ENCODE data around the gene ANXA4.
A peak's percentile ranks its signal among the peaks of the same experiment; 100 is the strongest.

ANXA4 gene

GRCh38 chr2:69831354-69831905 lies 89.5 kb downstream of the ANXA4 start:
- Histone ChIP-seq H3K27me3 (ENCODE audit: control insufficient read depth in 5 of 5, insufficient read depth in 4 of 5, low read length in 5 of 5) (no peaks in the 10 kb centered on the region), H3K4me3 (ENCODE audit: low read depth in 1 of 5, low read length in 5 of 5) (no peak overlapping the region), H3K9ac (ENCODE audit: low read length in 5 of 5) (no peak overlapping the region), H3K36me3 (ENCODE audit: control insufficient read depth in 5 of 5, insufficient read depth in 5 of 5, low read length in 5 of 5) (no peaks in the 10 kb centered on the region), H3K9me3 (ENCODE audit: control insufficient read depth in 5 of 5, low read length in 5 of 5) (no peaks in the 10 kb centered on the region), H3K4me1 (ENCODE audit: control insufficient read depth in 5 of 5, insufficient read depth in 5 of 5, low read length in 5 of 5) (peaks cover 0 to 42% (median 29%) of the 10 kb centered on the region in 5 donors), H3K27ac (ENCODE audit: low read depth, low read length) (no peak overlapping the region)

- H3K36me3 ChIP-seq (ENCODE audit: control insufficient read depth in 5 of 5, insufficient read depth in 5 of 5, low read length in 5 of 5): no peaks in the 10 kb centered on the region
- no peak overlapping the region for H3K9ac ChIP-seq (ENCODE audit: low read length in 5 of 5)
- H3K27me3 ChIP-seq (ENCODE audit: control insufficient read depth in 5 of 5, insufficient read depth in 4 of 5, low read length in 5 of 5): no peaks in the 10 kb centered on the region
- H3K4me3 ChIP-seq (ENCODE audit: low read depth in 1 of 5, low read length in 5 of 5): no peak overlapping the region
- no peaks in the 10 kb centered on the region for H3K9me3 ChIP-seq (ENCODE audit: control insufficient read depth in 5 of 5, low read length in 5 of 5)
- peaks cover 0 to 33% (median 24%) of the 10 kb centered on the region in 5 donors for H3K4me1 ChIP-seq (ENCODE audit: control insufficient read depth in 5 of 5, insufficient read depth in 5 of 5, low read length in 5 of 5)
- H3K27ac ChIP-seq (ENCODE audit: low read depth, low read length): no peak overlapping the region
These were observed 91.8 kb downstream of the ANXA4 start for GRCh38 chr2:69833752-69834151.

GRCh38 chr2:69835666-69836065 lies 93.7 kb downstream of the ANXA4 start:
- Histone ChIP-seq H3K4me3 (ENCODE audit: low read depth in 1 of 5, low read length in 5 of 5) (no peak overlapping the region), H3K4me1 (ENCODE audit: control insufficient read depth in 5 of 5, insufficient read depth in 5 of 5, low read length in 5 of 5) (peaks cover 0 to 16% (median 9%) of the 10 kb centered on the region in 5 donors), H3K9ac (ENCODE audit: low read length in 5 of 5) (no peak overlapping the region), H3K27ac (ENCODE audit: low read depth, low read length) (no peak overlapping the region), H3K36me3 (ENCODE audit: control insufficient read depth in 5 of 5, insufficient read depth in 5 of 5, low read length in 5 of 5) (peaks cover 0 to 4% (median 2%) of the 10 kb centered on the region in 5 donors), H3K27me3 (ENCODE audit: control insufficient read depth in 5 of 5, insufficient read depth in 4 of 5, low read length in 5 of 5) (no peaks in the 10 kb centered on the region), H3K9me3 (ENCODE audit: control insufficient read depth in 5 of 5, low read length in 5 of 5) (no peaks in the 10 kb centered on the region)

GRCh38 chr2:69836316-69836715 lies 94.4 kb downstream of the ANXA4 start:
- H3K36me3 ChIP-seq (ENCODE audit: control insufficient read depth in 5 of 5, insufficient read depth in 5 of 5, low read length in 5 of 5): peaks cover 0 to 6% (median 3%) of the 10 kb centered on the region in 5 donors
- no peak overlapping the region for H3K9ac ChIP-seq (ENCODE audit: low read length in 5 of 5)
- peaks cover 0 to 10% (median 2%) of the 10 kb centered on the region in 5 donors for H3K4me1 ChIP-seq (ENCODE audit: control insufficient read depth in 5 of 5, insufficient read depth in 5 of 5, low read length in 5 of 5)
- H3K27me3 ChIP-seq (ENCODE audit: control insufficient read depth in 5 of 5, insufficient read depth in 4 of 5, low read length in 5 of 5): no peaks in the 10 kb centered on the region
- no peak overlapping the region for H3K27ac ChIP-seq (ENCODE audit: low read depth, low read length)
- H3K4me3 ChIP-seq (ENCODE audit: low read depth in 1 of 5, low read length in 5 of 5): no peak overlapping the region
- no peaks in the 10 kb centered on the region for H3K9me3 ChIP-seq (ENCODE audit: control insufficient read depth in 5 of 5, low read length in 5 of 5)

- peaks cover 0 to 10% (median 6%) of the 10 kb centered on the region in 5 donors for H3K36me3 ChIP-seq (ENCODE audit: control insufficient read depth in 5 of 5, insufficient read depth in 5 of 5, low read length in 5 of 5)
- no peak overlapping the region for H3K9ac ChIP-seq (ENCODE audit: low read length in 5 of 5)
- no peak overlapping the region for H3K27ac ChIP-seq (ENCODE audit: low read depth, low read length)
- no peaks in the 10 kb centered on the region for H3K9me3 ChIP-seq (ENCODE audit: control insufficient read depth in 5 of 5, low read length in 5 of 5)
- no peak overlapping the region for H3K4me3 ChIP-seq (ENCODE audit: low read depth in 1 of 5, low read length in 5 of 5)
- no peaks in the 10 kb centered on the region for H3K4me1 ChIP-seq (ENCODE audit: control insufficient read depth in 5 of 5, insufficient read depth in 5 of 5, low read length in 5 of 5)
- no peaks in the 10 kb centered on the region for H3K27me3 ChIP-seq (ENCODE audit: control insufficient read depth in 5 of 5, insufficient read depth in 4 of 5, low read length in 5 of 5)
These were observed 95.6 kb downstream of the ANXA4 start for GRCh38 chr2:69837533-69837932.

GRCh38 chr2:69843993-69844392 lies 102.1 kb downstream of the ANXA4 start:
- Histone ChIP-seq H3K27me3 (ENCODE audit: control insufficient read depth in 5 of 5, insufficient read depth in 4 of 5, low read length in 5 of 5) (no peaks in the 10 kb centered on the region), H3K9me3 (ENCODE audit: control insufficient read depth in 5 of 5, low read length in 5 of 5) (no peaks in the 10 kb centered on the region), H3K4me3 (ENCODE audit: low read depth in 1 of 5, low read length in 5 of 5) (no peak overlapping the region), H3K9ac (ENCODE audit: low read length in 5 of 5) (no peak overlapping the region), H3K27ac (ENCODE audit: low read depth, low read length) (no peak overlapping the region), H3K36me3 (ENCODE audit: control insufficient read depth in 5 of 5, insufficient read depth in 5 of 5, low read length in 5 of 5) (peaks cover 10 to 30% (median 17%) of the 10 kb centered on the region in 5 donors), H3K4me1 (ENCODE audit: control insufficient read depth in 5 of 5, insufficient read depth in 5 of 5, low read length in 5 of 5) (peaks cover 0 to 10% (median 0%) of the 10 kb centered on the region in 5 donors)

GRCh38 chr2:69844560-69844959 lies 102.6 kb downstream of the ANXA4 start:
- Histone ChIP-seq H3K4me3 (ENCODE audit: low read depth in 1 of 5, low read length in 5 of 5) (no peak overlapping the region), H3K9me3 (ENCODE audit: control insufficient read depth in 5 of 5, low read length in 5 of 5) (no peaks in the 10 kb centered on the region), H3K27me3 (ENCODE audit: control insufficient read depth in 5 of 5, insufficient read depth in 4 of 5, low read length in 5 of 5) (no peaks in the 10 kb centered on the region), H3K9ac (ENCODE audit: low read length in 5 of 5) (no peak overlapping the region), H3K4me1 (ENCODE audit: control insufficient read depth in 5 of 5, insufficient read depth in 5 of 5, low read length in 5 of 5) (peaks cover 0 to 10% (median 0%) of the 10 kb centered on the region in 5 donors), H3K27ac (ENCODE audit: low read depth, low read length) (no peak overlapping the region), H3K36me3 (ENCODE audit: control insufficient read depth in 5 of 5, insufficient read depth in 5 of 5, low read length in 5 of 5) (peaks cover 10 to 34% (median 17%) of the 10 kb centered on the region in 5 donors)

- Histone ChIP-seq H3K9me3 (ENCODE audit: control insufficient read depth in 5 of 5, low read length in 5 of 5) (no peaks in the 10 kb centered on the region), H3K27me3 (ENCODE audit: control insufficient read depth in 5 of 5, insufficient read depth in 4 of 5, low read length in 5 of 5) (no peaks in the 10 kb centered on the region), H3K36me3 (ENCODE audit: control insufficient read depth in 5 of 5, insufficient read depth in 5 of 5, low read length in 5 of 5) (peaks cover 16 to 41% (median 21%) of the 10 kb centered on the region in 5 donors), H3K27ac (ENCODE audit: low read depth, low read length) (no peak overlapping the region), H3K4me1 (ENCODE audit: control insufficient read depth in 5 of 5, insufficient read depth in 5 of 5, low read length in 5 of 5) (peaks cover 0 to 10% (median 0%) of the 10 kb centered on the region in 5 donors), H3K4me3 (ENCODE audit: low read depth in 1 of 5, low read length in 5 of 5) (no peak overlapping the region), H3K9ac (ENCODE audit: low read length in 5 of 5) (no peak overlapping the region)
These were observed 104.5 kb downstream of the ANXA4 start for GRCh38 chr2:69846182-69847067.

- peaks cover 12 to 45% (median 20%) of the 10 kb centered on the region in 5 donors for H3K36me3 ChIP-seq (ENCODE audit: control insufficient read depth in 5 of 5, insufficient read depth in 5 of 5, low read length in 5 of 5)
- H3K27ac ChIP-seq (ENCODE audit: low read depth, low read length): peak overlapping the region; percentile 59
- H3K4me1 ChIP-seq (ENCODE audit: control insufficient read depth in 5 of 5, insufficient read depth in 5 of 5, low read length in 5 of 5): peaks cover 0 to 10% (median 0%) of the 10 kb centered on the region in 5 donors
- H3K9me3 ChIP-seq (ENCODE audit: control insufficient read depth in 5 of 5, low read length in 5 of 5): no peaks in the 10 kb centered on the region
- no peak overlapping the region for H3K9ac ChIP-seq (ENCODE audit: low read length in 5 of 5)
- no peak overlapping the region for H3K4me3 ChIP-seq (ENCODE audit: low read depth in 1 of 5, low read length in 5 of 5)
- H3K27me3 ChIP-seq (ENCODE audit: control insufficient read depth in 5 of 5, insufficient read depth in 4 of 5, low read length in 5 of 5): no peaks in the 10 kb centered on the region
These were observed 105.3 kb downstream of the ANXA4 start for GRCh38 chr2:69847068-69847828.

Measured in subcutaneous abdominal adipose tissue (tissue), 5 donors.